ENCODE data around the gene LRRC3.
"Not testable (repeated sequence)": the region's sequence is repeated elsewhere in the genome, so short reads cannot be mapped to it uniquely, and the experiment has no call there.

Gene LRRC3

GRCh38 chr21:44495611-44496563, 40.6 kb downstream of the LRRC3 start:
- DNase-seq (ENCODE audit: low read depth in 2 of 3, low spot score in 1 of 3), result no peak

DNA sequence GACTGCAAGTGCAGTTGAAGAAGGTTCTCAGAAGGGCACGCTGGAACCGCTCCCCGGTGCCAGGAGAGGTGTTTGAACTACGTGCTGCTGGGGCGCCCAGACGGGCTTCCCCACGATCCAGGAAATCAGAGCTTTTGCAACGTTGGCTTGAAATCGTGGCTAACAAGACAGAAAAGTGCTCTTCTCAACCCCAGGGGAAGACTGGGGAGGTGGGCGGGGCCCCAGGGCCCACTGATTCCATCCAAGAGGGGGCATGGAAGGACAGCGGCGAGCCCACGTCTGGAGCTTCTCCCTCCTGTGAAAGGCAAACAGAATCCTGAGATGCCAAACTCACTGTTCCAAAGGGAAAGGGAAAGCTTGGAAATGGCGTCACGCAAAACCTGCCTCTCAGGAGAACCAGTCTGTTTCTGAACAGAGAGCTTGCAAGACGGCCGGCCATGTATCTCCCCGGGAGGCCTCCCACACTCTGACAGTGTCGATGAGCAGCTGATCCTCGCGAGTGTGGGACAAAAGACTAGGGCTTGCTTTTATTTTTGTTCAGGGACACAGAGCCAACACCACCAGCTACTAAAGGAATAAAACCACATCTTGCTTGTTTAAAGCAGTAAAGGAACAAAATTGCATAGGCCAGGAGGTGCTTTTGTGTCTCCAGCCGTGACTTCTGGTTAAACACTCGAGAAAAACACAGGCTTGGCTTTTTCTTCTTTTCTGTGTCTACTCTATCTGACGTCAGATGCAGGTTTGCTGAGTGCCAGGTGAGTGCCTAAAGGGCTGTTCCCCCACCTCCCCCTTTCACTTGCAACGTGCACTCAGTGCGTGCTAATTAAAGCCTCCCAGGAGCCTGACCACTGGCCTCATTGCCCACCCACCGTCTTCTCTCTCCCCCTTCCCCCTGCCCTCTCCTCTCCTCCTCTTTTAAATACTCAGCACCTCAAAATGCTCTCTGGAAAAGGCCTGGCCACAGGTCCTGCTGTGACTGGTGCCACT, 41.5 kb downstream of the LRRC3 start:
- no peak for DNase-seq (ENCODE audit: low read depth in 2 of 3, low spot score in 1 of 3)

- DNase-seq (ENCODE audit: low read depth in 2 of 3, low spot score in 1 of 3), result no peak
Measured at GRCh38 chr21:44497703-44498126, 42.4 kb downstream of the LRRC3 start.

DNA sequence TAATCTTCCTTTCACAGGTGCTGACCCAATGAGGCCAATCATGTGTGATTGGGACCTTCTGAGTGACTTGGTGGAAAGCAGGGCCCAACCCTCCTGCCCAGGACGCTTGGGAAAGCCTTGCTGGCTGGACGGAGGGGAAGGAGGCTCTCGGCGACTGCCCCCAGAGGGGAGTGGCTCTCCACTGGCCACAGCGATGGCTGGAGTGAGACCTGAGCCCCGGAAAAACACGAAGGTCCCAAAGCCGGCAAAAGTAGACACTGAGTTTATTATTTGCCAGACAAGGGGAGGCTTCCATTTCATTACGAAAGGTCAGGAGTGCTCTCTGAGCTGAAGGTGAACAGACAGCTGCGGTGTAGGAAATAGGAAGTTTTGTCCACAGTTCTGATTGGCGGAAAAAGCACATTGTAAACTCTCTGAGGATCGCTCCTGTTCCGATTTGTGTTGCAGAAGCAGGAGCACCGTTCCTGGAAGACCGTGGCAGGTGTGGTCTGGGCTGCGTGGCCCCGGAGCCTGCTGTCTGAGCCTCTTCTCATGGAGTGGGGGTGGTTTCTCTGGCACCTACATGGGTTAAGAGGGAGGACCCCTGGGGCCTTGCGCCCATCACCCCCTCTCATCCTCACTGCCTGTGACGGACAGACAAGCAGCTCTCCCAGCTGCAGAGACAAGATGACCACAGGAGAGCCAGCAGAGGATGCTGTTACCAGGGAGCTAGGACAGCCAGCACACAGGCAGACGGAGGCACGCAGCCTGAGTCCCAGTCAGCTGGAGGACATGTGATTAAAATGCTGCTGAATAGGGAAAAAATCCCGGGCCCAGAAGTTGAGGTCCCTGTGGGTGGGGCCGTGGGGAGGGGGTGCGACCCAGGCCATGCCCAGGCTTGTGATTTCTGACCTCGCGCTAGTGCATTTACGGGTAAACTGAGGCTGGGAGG, 43.2 kb downstream of the LRRC3 start:
- DNase-seq (ENCODE audit: low read depth in 2 of 3, low spot score in 1 of 3), result no peak

DNA sequence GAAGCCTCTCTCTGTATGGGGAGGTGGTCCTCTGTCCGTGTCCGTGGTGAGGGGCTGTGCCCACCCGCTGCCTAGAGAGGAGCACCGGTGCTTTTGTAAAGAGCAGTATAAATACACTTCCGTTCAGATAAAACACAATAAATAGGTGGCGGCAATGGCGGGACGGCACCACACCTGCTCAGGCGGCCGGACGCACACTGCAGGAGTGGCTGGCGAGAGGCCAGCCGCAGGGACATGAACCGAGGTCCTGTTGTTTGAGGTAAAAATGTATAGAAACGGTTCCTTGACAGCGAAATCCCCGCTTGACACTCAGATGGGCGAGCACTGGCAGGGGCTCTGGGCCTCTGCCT, 43.9 kb downstream of the LRRC3 start:
- no peak for DNase-seq (ENCODE audit: low read depth in 2 of 3, low spot score in 1 of 3)

DNA sequence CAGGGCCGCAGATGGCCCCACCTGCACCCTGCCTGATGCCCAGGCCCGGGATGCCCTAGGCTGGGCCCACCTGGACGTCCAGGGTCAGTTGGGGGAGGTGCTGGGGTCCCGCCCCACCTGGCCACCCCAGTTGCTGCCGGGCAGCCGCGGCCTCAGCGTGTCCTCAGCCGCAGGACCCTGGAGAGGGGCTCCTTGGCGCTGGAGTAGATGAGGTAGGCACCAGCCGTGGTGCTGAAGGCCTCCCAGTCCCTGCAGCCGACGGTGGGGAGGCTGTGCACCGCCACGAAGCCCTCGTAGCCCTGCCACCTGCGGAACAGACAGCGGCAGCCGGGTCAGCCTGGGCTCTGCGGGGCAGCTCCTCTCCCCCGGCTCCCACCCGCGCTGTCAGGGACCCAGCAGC, 44.3 kb downstream of the LRRC3 start:
- no peak for DNase-seq (ENCODE audit: low read depth in 2 of 3, low spot score in 1 of 3)

- no peak for DNase-seq (ENCODE audit: low read depth in 2 of 3, low spot score in 1 of 3)
Measured at GRCh38 chr21:44500111-44500510, 44.8 kb downstream of the LRRC3 start.

DNA sequence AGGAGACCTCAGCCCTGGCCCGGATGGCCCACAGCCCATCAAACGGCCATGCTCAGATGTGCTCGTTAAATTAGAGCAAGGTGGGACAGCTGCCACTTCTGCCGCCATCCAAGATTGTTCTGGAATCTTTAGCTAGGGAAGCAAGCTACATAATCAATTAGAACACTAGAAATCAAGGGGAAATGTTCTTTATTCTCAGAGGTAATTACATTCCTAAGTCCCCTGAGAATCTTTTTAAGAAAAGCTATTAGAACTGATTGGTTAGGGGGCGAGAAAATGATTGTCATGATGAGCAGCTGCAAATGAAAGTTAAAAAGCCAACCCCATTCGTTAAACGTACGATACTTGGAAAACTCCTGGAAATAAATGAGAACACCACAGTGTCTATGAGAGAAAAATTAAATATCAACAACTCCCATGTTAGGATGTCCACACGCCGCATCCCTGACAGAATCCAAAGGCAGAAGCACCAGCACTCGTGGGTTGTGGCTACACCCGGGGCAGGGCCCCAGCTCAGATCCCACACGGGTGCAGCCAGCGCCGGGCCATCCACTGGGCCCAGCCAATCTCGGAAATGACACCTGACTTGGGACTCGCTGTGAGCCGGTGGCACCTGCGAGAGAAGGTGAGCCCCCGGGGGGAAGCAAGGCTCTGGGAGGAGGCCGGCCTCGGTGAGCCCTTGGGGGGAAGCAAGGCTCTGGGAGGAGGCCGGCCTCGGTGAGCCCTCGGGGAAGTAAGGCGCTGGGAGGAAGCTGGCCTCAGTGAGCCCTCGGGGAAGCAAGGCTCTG, 47.1 kb downstream of the LRRC3 start:
- no peak for DNase-seq (ENCODE audit: low read depth in 2 of 3, low spot score in 1 of 3)

- not testable (repeated sequence) for DNase-seq (ENCODE audit: low read depth in 2 of 3, low spot score in 1 of 3)
Measured at GRCh38 chr21:44503006-44503889, 47.9 kb downstream of the LRRC3 start.

DNA sequence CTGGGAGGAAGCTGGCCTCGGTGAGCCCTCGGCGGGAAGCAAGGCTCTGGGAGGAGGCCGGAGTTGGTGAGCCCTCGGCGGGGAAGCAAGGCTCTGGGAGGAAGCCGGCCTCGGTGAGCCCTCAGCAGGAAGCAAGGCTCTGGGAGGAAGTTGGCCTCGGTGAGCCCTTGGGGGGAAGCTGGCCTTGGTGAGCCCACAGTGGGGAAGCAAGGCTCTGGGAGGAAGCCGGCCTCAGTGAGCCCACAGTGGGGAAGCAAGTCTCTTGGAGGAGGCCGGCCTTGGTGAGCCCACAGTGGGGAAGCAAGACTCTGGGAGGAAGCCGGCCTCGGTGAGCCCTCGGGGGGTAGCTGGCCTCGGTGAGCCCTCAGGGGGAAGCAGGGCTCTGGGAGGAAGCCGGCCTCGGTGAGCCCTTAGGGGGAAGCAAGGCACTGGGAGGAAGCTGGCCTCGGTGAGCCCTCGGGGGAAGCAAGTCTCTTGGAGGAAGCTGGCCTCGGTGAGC, 48.6 kb downstream of the LRRC3 start:
- DNase-seq (ENCODE audit: low read depth in 2 of 3, low spot score in 1 of 3), result no peak

- no peak for DNase-seq (ENCODE audit: low read depth in 2 of 3, low spot score in 1 of 3)
Measured at GRCh38 chr21:44505673-44506278, 50.5 kb downstream of the LRRC3 start.

DNA sequence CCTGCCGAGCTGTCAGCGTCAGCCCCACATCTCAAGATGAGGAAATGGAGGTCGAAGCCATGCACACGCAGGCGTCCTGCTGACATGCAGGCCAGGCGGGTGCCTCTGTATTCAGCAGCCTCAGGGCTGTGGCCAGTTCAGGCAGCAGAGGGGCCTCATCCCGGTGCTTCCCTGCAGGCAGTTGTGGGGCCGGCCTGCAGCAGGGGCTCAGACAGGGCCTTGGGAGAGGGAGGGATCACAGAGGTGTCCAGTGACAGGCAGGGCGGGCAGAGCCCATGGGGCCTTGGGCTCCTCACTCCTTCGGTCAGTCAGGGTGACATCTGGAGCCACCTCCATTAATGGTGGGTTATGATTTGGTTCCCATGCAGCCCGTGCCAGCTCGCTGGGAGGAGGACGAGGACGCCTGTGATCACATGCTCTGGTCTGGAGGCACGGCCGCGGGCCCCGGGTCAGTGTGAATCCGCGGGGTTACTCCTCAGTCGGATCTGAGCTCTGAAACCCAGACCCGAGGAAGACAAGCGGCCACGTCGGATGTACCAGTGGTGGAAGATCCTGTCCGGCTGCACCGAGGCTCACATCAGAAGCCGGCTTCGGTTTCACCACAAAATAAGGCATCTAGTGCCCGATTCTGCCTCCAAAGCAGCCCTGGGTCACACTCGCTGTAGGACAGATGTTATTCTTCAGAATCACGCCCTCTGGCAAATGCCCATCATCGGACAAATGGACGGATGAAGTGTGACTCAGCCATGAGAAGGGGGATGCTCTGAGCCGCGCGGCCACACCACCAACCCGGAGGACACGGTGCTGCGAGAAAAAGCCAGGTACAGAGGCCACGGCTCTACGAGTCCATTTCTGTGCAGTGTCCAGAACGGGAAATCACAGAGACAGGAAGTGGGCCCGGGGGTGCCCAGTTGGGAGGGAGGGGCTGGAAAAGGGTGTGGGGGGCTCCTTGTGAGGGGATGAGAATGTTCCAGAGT, 51.3 kb downstream of the LRRC3 start:
- DNase-seq (ENCODE audit: low read depth in 2 of 3, low spot score in 1 of 3), result no peak

- DNase-seq (ENCODE audit: low read depth in 2 of 3, low spot score in 1 of 3), result no peak
Measured at GRCh38 chr21:44507673-44508425, 52.5 kb downstream of the LRRC3 start.

DNA sequence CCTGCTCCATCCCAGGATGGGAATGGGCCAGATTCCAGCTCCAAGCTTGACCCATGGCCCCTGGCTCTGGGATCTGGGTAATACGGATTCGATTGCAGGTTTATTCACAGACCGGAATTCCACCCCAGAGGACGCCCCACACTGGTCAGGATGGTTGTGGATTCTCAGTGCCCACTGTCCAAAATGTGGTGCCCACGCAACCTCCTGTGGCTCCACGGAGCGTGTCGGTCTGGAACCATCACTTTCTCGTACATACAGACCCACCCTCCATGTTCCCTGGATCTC, 53.1 kb downstream of the LRRC3 start:
- DNase-seq (ENCODE audit: low read depth in 2 of 3, low spot score in 1 of 3), result no peak

GRCh38 chr21:44508711-44509445, 53.6 kb downstream of the LRRC3 start:
- no peak for DNase-seq (ENCODE audit: low read depth in 2 of 3, low spot score in 1 of 3)

- DNase-seq (ENCODE audit: low read depth in 2 of 3, low spot score in 1 of 3), result no peak
Measured at GRCh38 chr21:44509539-44509938, 54.2 kb downstream of the LRRC3 start.
